ENCODE measurements around the gene HNRNPL. TPM values are rescaled to one million over a fixed set of nuclear protein-coding genes. Genes with fewer than 3 reads are reported as not detected.
"Not testable (repeated sequence)": the region's sequence is repeated elsewhere in the genome, so short reads cannot be mapped to it uniquely, and the experiment has no call there.

HNRNPL gene
- total RNA-seq, 2 experiments from 2014 or later: 723 to 728 TPM

DNA sequence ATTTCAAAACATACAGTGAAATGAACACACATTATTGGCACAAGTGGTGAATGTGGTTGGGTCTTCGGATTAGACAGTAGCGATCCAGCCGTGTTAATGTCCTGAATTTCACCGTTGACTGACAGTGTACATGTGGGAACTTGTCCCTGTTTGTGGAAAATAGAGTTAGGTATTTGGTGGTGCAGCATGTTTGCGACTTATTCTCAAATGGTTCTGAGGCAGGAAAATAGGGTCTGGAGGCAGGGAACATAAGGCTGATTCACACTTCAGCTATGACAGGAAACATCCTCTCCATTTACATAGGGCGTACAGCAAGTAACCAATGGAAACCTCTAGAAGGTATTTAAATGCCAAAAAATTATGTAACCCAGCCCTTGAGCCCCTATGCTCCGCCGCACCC, 56.6 kb downstream of the HNRNPL start:
- DNase-seq: no peak
- H3K27me3 Mint-ChIP-seq: no peaks in the 10 kb centered on the region
- no peaks in the 10 kb centered on the region for H3K36me3 Mint-ChIP-seq
- H3K4me1 Mint-ChIP-seq: peaks cover 3% of the 10 kb centered on the region
- H3K27ac Mint-ChIP-seq: no peak overlapping the region
- H3K9me3 Mint-ChIP-seq: no peaks in the 10 kb centered on the region
- H3K4me3 Mint-ChIP-seq: no peak overlapping the region

DNA sequence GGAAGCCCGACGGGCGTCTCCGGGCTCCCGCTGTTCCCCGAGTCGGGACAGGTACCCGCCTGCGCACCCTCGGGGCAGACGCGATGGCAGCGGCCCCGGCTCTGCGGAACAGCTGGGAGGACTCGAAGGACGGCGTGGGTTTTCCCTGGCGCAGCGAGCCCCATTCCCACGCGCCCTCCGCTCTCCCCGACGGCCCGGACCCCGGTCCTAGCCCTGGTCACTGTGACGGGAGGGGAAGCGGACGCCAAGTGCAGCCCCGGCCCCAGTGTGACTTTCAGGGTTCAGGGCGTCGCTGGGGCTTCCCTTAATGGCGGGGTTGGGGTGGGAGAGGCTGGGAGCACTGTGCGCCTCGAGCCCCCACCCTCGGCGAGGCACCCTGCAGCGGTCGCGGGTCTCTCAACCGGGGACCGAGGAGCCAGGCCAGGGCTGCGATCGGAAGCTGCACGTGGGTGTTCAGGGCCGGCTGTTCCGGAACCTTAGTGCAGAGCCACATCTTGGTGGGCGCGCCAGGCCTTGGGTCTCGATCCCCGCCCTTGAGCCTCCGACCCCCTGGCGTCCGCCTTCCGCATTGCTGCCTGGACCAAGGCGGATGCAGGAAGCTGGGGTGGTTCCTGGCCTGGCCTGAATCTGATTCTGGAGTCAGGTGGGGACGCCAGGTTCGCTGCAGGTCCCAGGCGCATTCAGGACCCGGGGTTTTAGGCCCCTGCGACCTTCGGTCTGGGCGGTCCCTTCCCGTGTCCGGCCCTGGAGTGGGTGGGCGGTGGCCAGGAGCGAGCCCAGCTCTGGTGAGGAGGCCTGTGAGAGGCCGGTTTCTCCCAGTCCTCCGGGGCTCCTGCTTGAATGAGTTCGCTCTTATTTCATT, 57.3 kb downstream of the HNRNPL start:
- H3K36me3 Mint-ChIP-seq: no peaks in the 10 kb centered on the region
- H3K27ac Mint-ChIP-seq: no peak overlapping the region
- H3K9me3 Mint-ChIP-seq: no peaks in the 10 kb centered on the region

DNA sequence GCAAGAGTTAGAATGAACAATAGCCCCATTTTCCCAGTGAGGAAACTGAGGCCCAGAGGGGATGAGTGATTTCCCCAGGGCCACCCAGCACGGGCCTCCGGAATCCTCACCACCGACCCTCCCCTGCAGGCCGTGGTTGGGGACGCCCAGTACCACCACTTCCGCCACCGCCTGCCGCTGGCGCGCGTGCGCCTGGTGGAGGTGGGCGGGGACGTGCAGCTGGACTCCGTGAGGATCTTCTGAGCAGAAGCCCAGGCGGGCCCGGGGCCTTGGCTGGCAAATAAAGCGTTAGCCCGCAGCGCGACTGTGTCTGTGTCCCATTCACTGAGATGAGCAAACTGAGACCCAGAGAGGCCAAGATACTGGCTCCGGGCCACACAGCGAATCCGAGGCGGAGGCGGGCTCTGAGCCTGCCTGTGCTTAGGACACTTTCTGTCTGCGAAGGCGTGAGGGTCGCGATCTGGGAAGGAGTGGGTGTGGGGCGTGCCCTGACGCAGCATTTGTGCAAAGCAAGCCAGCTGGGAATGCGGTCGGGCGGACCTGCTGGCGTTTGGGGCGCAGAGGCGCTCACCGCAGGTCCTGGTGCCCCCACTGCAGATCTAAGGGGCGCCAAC, 58.2 kb downstream of the HNRNPL start:
- not testable (repeated sequence) for H3K9me3 Mint-ChIP-seq, DNase-seq, H3K4me3 Mint-ChIP-seq, H3K27ac Mint-ChIP-seq, H3K4me1 Mint-ChIP-seq, H3K27me3 Mint-ChIP-seq, H3K36me3 Mint-ChIP-seq

More for the DNA sequence above, 57.3 kb downstream of the HNRNPL start:
- H3K4me1 Mint-ChIP-seq: peaks cover 3% of the 10 kb centered on the region
- peak overlapping the region; percentile 25 for H3K4me3 Mint-ChIP-seq
- peak; percentile 67 for DNase-seq
- H3K27me3 Mint-ChIP-seq: no peaks in the 10 kb centered on the region

DNA sequence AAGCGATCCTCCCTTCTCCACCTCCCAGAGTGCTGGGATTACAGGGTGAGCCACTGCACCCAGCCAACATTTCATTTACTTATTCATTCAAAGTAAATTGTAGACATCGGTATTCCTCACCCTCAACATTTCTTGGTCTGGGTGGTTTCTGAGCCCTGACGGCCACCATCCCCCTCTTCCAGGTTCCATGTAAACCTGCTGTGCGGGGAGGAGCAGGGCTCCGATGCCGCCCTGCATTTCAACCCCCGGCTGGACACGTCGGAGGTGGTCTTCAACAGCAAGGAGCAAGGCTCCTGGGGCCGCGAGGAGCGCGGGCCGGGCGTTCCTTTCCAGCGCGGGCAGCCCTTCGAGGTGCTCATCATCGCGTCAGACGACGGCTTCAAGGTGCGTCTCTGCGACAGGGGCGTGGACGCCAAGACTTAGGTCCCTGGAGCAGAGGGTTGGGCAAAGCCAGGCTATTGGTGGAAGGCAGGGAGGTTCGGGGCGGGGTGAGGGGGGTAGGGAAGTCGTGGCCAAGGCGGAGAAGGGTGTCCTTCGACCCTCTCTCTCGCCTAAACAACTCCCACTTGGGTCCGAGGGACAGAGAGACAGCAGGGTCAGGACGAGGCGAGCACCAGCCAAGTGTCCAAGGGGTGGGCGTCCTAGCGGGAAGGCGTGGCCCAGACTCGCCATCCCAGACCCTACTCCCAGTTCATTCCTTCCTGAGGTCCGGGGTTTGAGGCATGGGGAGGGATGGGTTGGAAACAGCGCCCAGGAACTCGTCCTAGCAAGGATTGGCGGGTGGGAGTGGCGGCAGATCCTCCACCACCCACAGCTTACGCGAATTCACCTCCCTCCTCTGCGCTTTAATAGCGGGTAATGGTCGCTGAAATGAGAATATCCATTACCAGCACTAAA, 59.0 kb downstream of the HNRNPL start:
- H3K9me3 Mint-ChIP-seq, H3K36me3 Mint-ChIP-seq, H3K27me3 Mint-ChIP-seq, H3K4me3 Mint-ChIP-seq, DNase-seq, H3K4me1 Mint-ChIP-seq, H3K27ac Mint-ChIP-seq: not testable (repeated sequence)

DNA sequence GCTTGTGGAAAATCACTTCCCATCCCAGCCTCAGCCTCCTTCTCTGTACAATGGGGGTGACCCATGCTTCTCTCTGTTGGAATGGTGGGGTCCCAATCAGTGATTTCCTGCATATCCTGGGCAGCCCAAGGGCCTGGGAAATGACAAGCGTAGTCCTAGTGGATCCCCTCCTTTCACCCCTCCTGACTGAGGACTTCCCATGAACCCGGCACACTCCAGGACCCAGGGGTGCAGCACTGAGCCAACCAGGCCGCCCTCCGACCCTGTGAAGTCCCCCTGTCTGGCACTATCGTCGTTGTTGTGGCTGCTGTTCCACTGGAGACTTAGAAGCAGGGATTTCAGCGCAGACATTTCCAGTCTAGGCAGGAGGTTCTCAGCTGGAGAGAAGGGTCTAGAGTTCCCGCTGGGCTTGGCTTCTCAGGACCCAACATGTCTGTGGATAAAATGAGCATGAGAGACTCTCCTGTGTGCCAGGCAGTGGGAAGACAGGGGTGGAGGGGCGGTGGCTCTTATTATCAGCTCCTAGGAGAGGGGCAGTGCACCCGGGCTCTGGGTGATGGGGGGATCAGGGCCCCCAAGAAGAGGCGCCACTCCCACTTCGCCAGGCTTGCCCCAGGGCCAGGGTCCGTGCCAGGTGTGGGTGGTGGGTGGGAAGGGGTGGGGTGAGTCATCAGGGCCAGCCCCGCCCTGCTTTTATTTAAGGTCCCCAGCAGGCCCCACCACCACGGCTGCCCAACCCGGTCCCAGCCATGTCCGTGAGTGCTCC, 61.1 kb downstream of the HNRNPL start, which contains the start of gene LGALS7B:
TSS of gene LGALS7B (plus strand) at position 723 of the 766 bp plus-strand sequence. CDS start at position 750, 27 bp downstream.
- H3K9me3 Mint-ChIP-seq: no peaks in the 10 kb centered on the region
- no peaks in the 10 kb centered on the region for H3K36me3 Mint-ChIP-seq
- no peak within 1 kb of the TSS for H3K27ac Mint-ChIP-seq
- H3K27me3 Mint-ChIP-seq: no peaks in the 10 kb centered on the region
- H3K4me1 Mint-ChIP-seq: peaks cover 3% of the 10 kb centered on the region
- DNase-seq: no peak
- no peak within 1 kb of the TSS for H3K4me3 Mint-ChIP-seq

DNA sequence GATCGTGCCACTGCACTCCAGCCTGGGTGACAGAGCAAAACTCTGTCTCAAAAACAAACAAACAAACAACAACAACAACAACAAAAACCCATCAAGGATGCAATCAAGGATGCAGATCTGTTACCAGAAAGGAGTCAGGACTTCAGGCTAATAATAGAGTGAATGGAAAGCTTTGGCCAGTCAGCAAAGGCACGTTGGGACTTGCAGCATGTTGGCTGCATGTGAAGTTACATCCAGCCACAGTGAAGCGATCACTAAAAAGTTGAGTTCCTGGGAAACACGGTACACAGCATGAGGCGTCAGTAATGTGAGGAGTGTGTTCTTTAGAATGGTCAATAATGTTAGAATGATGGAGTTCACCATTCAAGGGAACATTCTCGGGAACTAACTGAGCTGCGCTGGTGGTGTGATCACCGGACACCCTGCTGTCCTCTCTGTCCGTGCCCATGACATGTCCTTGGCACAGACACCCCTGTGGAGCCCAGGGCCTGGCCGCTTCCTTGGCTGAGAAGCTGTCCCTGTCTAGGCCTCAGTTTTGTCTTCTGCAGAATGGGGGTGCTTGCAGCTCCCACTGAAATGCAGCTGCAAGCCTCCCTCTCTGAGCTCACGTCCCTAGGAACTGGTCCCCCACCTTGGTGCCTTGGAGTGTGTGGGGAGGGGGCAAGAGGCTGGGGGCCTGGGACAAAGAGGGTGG, 63.1 kb downstream of the HNRNPL start:
- Mint-ChIP-seq H3K9me3 (no peaks in the 10 kb centered on the region), H3K27me3 (no peaks in the 10 kb centered on the region), H3K27ac (no peak overlapping the region), H3K4me1 (no peaks in the 10 kb centered on the region), H3K4me3 (no peak overlapping the region), H3K36me3 (no peaks in the 10 kb centered on the region)
- no peak for DNase-seq

Other genes with a start within 250 kb of the HNRNPL start
- 100 to 1,000 TPM; 169 TPM for gene MAP4K1, start 232.0 kb downstream of the HNRNPL start, total RNA-seq
- gene EIF3K, start 230.8 kb downstream of the HNRNPL start, total RNA-seq: 100 to 1,000 TPM; 312 to 321 TPM
- gene ACTN4, start 202.3 kb downstream of the HNRNPL start, total RNA-seq: 100 to 1,000 TPM; 160 to 171 TPM
- 1 to 10 TPM; 3.8 to 3.9 TPM for gene CAPN12, start 105.5 kb downstream of the HNRNPL start, total RNA-seq
- gene LGALS7, start 76.5 kb downstream of the HNRNPL start, total RNA-seq: not detected
- gene LGALS7B, start 60.8 kb downstream of the HNRNPL start, total RNA-seq: not detected
- under 1 TPM; 0.33 to 0.56 TPM for gene LGALS4, start 37.0 kb downstream of the HNRNPL start, total RNA-seq
- gene ECH1, start 18.2 kb downstream of the HNRNPL start, total RNA-seq: 100 to 1,000 TPM; 103 to 107 TPM
- gene RINL, start 28.3 kb upstream of the HNRNPL start, total RNA-seq: 10 to 100 TPM; 74.0 to 75.0 TPM
- gene SIRT2, start 49.6 kb upstream of the HNRNPL start, total RNA-seq: 10 to 100 TPM; 19.4 to 21.2 TPM
- gene NFKBIB, start 50.0 kb upstream of the HNRNPL start, total RNA-seq: 10 to 100 TPM; 85.7 to 86.2 TPM
- 1 to 10 TPM in 1 of 2 experiments, under 1 TPM in 1; 0.96 to 1.5 TPM for gene CCER2, start 62.2 kb upstream of the HNRNPL start, total RNA-seq
- gene SARS2, start 80.8 kb upstream of the HNRNPL start, total RNA-seq: 10 to 100 TPM; 39.8 to 43.2 TPM
- 100 to 1,000 TPM; 114 to 124 TPM for gene MRPS12, start 81.0 kb upstream of the HNRNPL start, total RNA-seq
- not detected for gene FBXO17, start 125.8 kb upstream of the HNRNPL start, total RNA-seq
- 1 to 10 TPM; 1.3 to 1.7 TPM for gene FBXO27, start 182.6 kb upstream of the HNRNPL start, total RNA-seq
- gene ACP7, start 234.4 kb upstream of the HNRNPL start, total RNA-seq: not detected